GM21528 (cell line): ENCODE results near the gene GNAI3.
A peak's percentile ranks its signal among the peaks of the same experiment; 100 is the strongest.

Experiments used
- ATAC-seq: cut with Tn5 transposase; IDR thresholded peaks from one replicate; pipeline ENCODE4 v1.9.1; 2021; ENCODE audit warnings: mild to moderate bottlenecking, moderate library complexity; ENCODE audit not compliant: unreplicated experiment, low FRiP score

The GNAI3 gene

GRCh38 chr1:109589177-109589576, 40.8 kb downstream of the GNAI3 start:
- ATAC-seq, result no peak

- ATAC-seq, result no peak
Observed at GRCh38 chr1:109589679-109590078, 41.3 kb downstream of the GNAI3 start.

GRCh38 chr1:109592916-109593315, 44.5 kb downstream of the GNAI3 start:
- no peak for ATAC-seq

GRCh38 chr1:109595531-109595930, 47.1 kb downstream of the GNAI3 start:
- no peak for ATAC-seq

GRCh38 chr1:109598156-109598555, 49.7 kb downstream of the GNAI3 start:
- no peak for ATAC-seq

GRCh38 chr1:109598655-109599054, 50.2 kb downstream of the GNAI3 start:
- ATAC-seq, result no peak

GRCh38 chr1:109603229-109603628, 54.8 kb downstream of the GNAI3 start:
- ATAC-seq, result no peak

GRCh38 chr1:109605381-109605780, 57.0 kb downstream of the GNAI3 start:
- no peak for ATAC-seq

GRCh38 chr1:109609881-109610280, 61.5 kb downstream of the GNAI3 start:
- ATAC-seq, result no peak

- no peak for ATAC-seq
Observed at GRCh38 chr1:109610609-109611307, 62.3 kb downstream of the GNAI3 start.

GRCh38 chr1:109611308-109611990, 63.0 kb downstream of the GNAI3 start:
- ATAC-seq, result no peak

GRCh38 chr1:109613361-109614147, 65.1 kb downstream of the GNAI3 start:
- ATAC-seq, result no peak

GRCh38 chr1:109615879-109616278, 67.5 kb downstream of the GNAI3 start:
- no peak for ATAC-seq

GRCh38 chr1:109616391-109616790, 68.0 kb downstream of the GNAI3 start:
- no peak for ATAC-seq

- ATAC-seq, result no peak
Observed at GRCh38 chr1:109617291-109617801, 68.9 kb downstream of the GNAI3 start.

- ATAC-seq, result no peak
Observed at GRCh38 chr1:109618661-109619575, 70.5 kb downstream of the GNAI3 start.

- peak; percentile 48 for ATAC-seq
Observed at GRCh38 chr1:109619576-109620400, 71.4 kb downstream of the GNAI3 start, which contains the start of the genes AMPD2 and GNAT2. Gene AMPD2, plus strand, starts transcription at chr1:109619837. Its CDS starts 1,339 bp downstream, at chr1:109621176. Gene GNAT2, minus strand, starts transcription at chr1:109619616. Its CDS starts 6,746 bp downstream, at chr1:109612870.

- ATAC-seq, result peak; percentile 1
Observed at GRCh38 chr1:109620401-109620791, 72.0 kb downstream of the GNAI3 start.

- peak; percentile 66 for ATAC-seq
Observed at GRCh38 chr1:109620841-109621286, 72.4 kb downstream of the GNAI3 start.
